ENCODE data around the gene FBXO9.

FBXO9 gene

DNA sequence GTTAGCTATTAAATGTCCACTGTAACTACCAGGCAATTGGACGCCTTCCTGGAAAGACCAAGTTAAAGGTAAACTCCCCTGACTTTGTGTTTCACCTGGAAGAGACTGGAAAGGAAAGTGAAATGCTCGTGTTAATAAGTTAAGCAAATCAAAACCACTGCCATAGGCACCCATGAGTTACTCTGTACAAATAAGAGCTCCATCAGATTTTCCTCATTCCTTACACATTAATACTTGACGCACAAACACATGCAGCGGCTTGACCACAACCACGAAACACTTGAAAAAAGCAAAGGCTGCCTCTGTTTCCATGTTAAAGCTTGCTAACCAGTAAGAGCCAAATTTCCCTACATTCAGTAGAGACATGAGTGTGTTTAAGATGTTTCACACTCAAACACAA is 63.6 kb downstream of the FBXO9 start:
- ATAC-seq = no peak
- no peak for TF ChIP-seq OSR1 (CRISPR knock-in tag; IDR thresholded peaks at IDR 0.05)
- TF ChIP-seq GLIS3 (CRISPR knock-in tag; IDR thresholded peaks at IDR 0.05) = no peak
- no peak for TF ChIP-seq RARB (CRISPR knock-in tag; IDR thresholded peaks at IDR 0.05)
- TF ChIP-seq ZNF565 (CRISPR knock-in tag; conservative IDR thresholded peaks at IDR 0.05; ENCODE audit: low read depth) = no peak
- TF ChIP-seq, protein P1, sequence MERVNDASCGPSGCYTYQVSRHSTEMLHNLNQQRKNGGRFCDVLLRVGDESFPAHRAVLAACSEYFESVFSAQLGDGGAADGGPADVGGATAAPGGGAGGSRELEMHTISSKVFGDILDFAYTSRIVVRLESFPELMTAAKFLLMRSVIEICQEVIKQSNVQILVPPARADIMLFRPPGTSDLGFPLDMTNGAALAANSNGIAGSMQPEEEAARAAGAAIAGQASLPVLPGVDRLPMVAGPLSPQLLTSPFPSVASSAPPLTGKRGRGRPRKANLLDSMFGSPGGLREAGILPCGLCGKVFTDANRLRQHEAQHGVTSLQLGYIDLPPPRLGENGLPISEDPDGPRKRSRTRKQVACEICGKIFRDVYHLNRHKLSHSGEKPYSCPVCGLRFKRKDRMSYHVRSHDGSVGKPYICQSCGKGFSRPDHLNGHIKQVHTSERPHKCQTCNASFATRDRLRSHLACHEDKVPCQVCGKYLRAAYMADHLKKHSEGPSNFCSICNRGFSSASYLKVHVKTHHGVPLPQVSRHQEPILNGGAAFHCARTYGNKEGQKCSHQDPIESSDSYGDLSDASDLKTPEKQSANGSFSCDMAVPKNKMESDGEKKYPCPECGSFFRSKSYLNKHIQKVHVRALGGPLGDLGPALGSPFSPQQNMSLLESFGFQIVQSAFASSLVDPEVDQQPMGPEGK (CRISPR knock-in tag; IDR thresholded peaks at IDR 0.05; ENCODE audit: borderline replicate concordance) = no peak
- TF ChIP-seq ZNF70 (CRISPR knock-in tag; IDR thresholded peaks at IDR 0.05) = no peak
- no peak for TF ChIP-seq ESRRG (CRISPR knock-in tag; IDR thresholded peaks at IDR 0.05)
- no peak for TF ChIP-seq ISL1 (CRISPR knock-in tag; IDR thresholded peaks at IDR 0.05)
- no peak for TF ChIP-seq ZNF8 (CRISPR knock-in tag; IDR thresholded peaks at IDR 0.05)
- TF ChIP-seq, protein P2, sequence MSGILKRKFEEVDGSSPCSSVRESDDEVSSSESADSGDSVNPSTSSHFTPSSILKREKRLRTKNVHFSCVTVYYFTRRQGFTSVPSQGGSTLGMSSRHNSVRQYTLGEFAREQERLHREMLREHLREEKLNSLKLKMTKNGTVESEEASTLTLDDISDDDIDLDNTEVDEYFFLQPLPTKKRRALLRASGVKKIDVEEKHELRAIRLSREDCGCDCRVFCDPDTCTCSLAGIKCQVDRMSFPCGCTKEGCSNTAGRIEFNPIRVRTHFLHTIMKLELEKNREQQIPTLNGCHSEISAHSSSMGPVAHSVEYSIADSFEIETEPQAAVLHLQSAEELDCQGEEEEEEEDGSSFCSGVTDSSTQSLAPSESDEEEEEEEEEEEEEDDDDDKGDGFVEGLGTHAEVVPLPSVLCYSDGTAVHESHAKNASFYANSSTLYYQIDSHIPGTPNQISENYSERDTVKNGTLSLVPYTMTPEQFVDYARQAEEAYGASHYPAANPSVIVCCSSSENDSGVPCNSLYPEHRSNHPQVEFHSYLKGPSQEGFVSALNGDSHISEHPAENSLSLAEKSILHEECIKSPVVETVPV (CRISPR knock-in tag; IDR thresholded peaks at IDR 0.05) = no peak
- TF ChIP-seq BACH2 (CRISPR knock-in tag; IDR thresholded peaks at IDR 0.05; ENCODE audit: borderline replicate concordance) = no peak

DNA sequence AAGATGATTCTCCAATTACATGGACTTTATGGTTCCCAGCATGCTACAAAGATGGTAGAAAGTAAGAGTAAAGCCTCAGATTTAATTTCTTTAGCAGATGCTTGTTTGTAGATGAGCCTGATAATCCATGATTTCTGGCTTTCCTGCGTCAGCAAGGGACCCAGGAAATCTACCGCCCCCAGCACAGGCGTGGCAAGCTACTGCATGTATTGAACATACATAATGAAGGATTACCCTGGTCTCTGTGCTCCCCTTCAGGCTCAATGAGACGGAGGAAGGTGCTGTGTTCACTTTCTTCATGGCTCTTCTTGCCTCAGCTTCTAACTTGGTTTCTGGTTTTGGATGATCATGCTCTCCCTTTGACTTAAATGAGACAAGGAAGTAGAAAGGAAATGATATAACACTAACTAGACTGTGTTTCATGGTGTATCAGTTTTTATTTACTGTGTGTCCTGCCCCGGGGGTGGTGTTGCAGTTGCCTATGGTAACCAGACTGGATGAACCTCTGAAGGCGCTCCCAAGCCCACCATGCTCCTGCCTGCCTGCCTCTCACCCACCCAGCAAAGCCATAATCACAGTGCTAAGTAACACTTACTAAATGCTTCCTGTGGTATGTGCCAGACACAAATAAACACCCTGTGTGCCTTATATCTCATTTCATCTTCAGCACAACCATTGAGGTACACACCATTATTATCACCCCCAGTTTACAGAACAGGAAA is 65.5 kb downstream of the FBXO9 start:
- ATAC-seq = no peak

DNA sequence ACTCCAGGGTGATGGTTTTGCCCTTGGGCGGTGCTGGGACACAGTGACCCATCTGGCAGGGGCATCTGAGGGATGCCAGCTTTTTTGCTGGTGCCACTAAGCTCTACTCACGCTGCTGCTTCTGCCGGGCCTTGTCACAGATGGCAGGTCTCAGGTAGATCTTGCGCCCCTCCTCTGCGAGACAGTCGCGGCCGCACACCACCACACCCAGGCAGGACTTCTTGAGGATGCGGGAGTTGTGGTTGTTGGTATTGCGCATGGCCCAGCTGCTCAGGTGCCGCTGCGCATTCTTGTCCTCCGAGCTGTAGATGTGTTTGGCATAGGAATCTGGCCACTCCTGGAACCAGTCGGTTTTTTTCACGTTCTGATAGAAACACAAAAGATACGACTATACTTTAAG is 68.8 kb downstream of the FBXO9 start:
- TF ChIP-seq ZC3H10 (CRISPR knock-in tag; IDR thresholded peaks at IDR 0.05) = no peak
- TF ChIP-seq, protein P3, sequence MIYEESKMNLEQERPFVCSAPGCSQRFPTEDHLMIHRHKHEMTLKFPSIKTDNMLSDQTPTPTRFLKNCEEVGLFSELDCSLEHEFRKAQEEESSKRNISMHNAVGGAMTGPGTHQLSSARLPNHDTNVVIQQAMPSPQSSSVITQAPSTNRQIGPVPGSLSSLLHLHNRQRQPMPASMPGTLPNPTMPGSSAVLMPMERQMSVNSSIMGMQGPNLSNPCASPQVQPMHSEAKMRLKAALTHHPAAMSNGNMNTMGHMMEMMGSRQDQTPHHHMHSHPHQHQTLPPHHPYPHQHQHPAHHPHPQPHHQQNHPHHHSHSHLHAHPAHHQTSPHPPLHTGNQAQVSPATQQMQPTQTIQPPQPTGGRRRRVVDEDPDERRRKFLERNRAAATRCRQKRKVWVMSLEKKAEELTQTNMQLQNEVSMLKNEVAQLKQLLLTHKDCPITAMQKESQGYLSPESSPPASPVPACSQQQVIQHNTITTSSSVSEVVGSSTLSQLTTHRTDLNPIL (CRISPR knock-in tag; IDR thresholded peaks at IDR 0.05; ENCODE audit: low read depth) = no peak
- ATAC-seq = no peak

More for the DNA sequence above, 65.5 kb downstream of the FBXO9 start:
- TF ChIP-seq, protein P2 (CRISPR knock-in tag; IDR thresholded peaks at IDR 0.05) = no peak
- no peak for TF ChIP-seq BACH2 (CRISPR knock-in tag; IDR thresholded peaks at IDR 0.05; ENCODE audit: borderline replicate concordance)
- no peak for TF ChIP-seq TCF4 (CRISPR knock-in tag; IDR thresholded peaks at IDR 0.05; ENCODE audit: borderline replicate concordance)
- TF ChIP-seq ZFP3 (CRISPR knock-in tag; IDR thresholded peaks at IDR 0.05) = no peak

DNA sequence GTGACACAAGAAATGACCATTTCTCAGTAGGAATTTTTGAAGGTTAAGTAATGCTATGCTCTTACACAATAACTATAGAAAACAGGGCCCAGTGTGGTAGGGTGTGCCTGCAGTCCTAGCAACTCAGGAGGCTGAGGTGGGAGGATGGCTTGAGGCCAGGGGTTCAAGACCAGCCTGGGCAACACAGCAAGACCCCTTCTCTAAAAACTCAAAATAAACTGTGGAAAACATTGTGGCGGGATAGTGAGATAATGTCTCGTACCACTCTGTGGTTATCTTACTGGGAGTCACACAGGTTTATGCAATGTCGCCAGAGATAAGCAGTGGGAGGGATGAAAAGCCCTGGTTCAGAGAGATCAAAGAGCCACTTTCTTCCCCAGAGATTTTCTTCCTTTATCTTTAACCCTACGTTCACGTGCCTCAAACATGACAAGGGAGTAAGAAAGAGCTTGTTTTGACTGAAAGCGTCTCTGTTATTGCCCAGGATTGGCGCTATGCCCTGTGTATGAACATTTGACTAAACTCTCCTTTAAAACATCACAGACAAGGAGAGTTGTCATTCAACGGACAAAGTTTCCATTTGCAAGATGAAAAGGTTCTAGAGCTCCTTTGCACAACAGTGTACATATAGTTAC is 69.5 kb downstream of the FBXO9 start:
- no peak for ATAC-seq
- TF ChIP-seq ZNF8 (CRISPR knock-in tag; IDR thresholded peaks at IDR 0.05) (no peak), BACH2 (CRISPR knock-in tag; IDR thresholded peaks at IDR 0.05; ENCODE audit: borderline replicate concordance) (no peak), SNAI2 (CRISPR knock-in tag; IDR thresholded peaks at IDR 0.05) (no peak), ZFP30 (CRISPR knock-in tag; IDR thresholded peaks at IDR 0.05) (no peak), TCF4 (CRISPR knock-in tag; IDR thresholded peaks at IDR 0.05; ENCODE audit: borderline replicate concordance) (no peak), OSR1 (CRISPR knock-in tag; IDR thresholded peaks at IDR 0.05) (no peak), ZC3H10 (CRISPR knock-in tag; IDR thresholded peaks at IDR 0.05) (no peak)
- TF ChIP-seq, protein P1 (CRISPR knock-in tag; IDR thresholded peaks at IDR 0.05; ENCODE audit: borderline replicate concordance) = no peak
- TF ChIP-seq, protein P4, sequence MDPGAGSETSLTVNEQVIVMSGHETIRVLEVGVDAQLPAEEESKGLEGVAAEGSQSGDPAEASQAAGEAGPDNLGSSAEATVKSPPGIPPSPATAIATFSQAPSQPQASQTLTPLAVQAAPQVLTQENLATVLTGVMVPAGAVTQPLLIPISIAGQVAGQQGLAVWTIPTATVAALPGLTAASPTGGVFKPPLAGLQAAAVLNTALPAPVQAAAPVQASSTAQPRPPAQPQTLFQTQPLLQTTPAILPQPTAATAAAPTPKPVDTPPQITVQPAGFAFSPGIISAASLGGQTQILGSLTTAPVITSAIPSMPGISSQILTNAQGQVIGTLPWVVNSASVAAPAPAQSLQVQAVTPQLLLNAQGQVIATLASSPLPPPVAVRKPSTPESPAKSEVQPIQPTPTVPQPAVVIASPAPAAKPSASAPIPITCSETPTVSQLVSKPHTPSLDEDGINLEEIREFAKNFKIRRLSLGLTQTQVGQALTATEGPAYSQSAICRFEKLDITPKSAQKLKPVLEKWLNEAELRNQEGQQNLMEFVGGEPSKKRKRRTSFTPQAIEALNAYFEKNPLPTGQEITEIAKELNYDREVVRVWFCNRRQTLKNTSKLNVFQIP (CRISPR knock-in tag; IDR thresholded peaks at IDR 0.05; ENCODE audit: borderline replicate concordance, low read depth) = no peak
- TF ChIP-seq, protein P5, sequence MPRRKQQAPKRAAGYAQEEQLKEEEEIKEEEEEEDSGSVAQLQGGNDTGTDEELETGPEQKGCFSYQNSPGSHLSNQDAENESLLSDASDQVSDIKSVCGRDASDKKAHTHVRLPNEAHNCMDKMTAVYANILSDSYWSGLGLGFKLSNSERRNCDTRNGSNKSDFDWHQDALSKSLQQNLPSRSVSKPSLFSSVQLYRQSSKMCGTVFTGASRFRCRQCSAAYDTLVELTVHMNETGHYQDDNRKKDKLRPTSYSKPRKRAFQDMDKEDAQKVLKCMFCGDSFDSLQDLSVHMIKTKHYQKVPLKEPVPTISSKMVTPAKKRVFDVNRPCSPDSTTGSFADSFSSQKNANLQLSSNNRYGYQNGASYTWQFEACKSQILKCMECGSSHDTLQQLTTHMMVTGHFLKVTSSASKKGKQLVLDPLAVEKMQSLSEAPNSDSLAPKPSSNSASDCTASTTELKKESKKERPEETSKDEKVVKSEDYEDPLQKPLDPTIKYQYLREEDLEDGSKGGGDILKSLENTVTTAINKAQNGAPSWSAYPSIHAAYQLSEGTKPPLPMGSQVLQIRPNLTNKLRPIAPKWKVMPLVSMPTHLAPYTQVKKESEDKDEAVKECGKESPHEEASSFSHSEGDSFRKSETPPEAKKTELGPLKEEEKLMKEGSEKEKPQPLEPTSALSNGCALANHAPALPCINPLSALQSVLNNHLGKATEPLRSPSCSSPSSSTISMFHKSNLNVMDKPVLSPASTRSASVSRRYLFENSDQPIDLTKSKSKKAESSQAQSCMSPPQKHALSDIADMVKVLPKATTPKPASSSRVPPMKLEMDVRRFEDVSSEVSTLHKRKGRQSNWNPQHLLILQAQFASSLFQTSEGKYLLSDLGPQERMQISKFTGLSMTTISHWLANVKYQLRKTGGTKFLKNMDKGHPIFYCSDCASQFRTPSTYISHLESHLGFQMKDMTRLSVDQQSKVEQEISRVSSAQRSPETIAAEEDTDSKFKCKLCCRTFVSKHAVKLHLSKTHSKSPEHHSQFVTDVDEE (CRISPR knock-in tag; IDR thresholded peaks at IDR 0.05) = no peak
- TF ChIP-seq, protein P2 (CRISPR knock-in tag; IDR thresholded peaks at IDR 0.05) = no peak

Data from SK-N-SH treated with all-trans-retinoic acid at 6 μM for 48 hours (cell line).